ENCODE measurements around the gene DDX1.
"Not testable (repeated sequence)": the region's sequence is repeated elsewhere in the genome, so short reads cannot be mapped to it uniquely, and the experiment has no call there.

Gene DDX1

GRCh38 chr2:15672961-15673918 is 81.6 kb downstream of the DDX1 start:
- no peak for DNase-seq (ENCODE audit: low read depth in 2 of 3, low spot score in 2 of 3)

DNA sequence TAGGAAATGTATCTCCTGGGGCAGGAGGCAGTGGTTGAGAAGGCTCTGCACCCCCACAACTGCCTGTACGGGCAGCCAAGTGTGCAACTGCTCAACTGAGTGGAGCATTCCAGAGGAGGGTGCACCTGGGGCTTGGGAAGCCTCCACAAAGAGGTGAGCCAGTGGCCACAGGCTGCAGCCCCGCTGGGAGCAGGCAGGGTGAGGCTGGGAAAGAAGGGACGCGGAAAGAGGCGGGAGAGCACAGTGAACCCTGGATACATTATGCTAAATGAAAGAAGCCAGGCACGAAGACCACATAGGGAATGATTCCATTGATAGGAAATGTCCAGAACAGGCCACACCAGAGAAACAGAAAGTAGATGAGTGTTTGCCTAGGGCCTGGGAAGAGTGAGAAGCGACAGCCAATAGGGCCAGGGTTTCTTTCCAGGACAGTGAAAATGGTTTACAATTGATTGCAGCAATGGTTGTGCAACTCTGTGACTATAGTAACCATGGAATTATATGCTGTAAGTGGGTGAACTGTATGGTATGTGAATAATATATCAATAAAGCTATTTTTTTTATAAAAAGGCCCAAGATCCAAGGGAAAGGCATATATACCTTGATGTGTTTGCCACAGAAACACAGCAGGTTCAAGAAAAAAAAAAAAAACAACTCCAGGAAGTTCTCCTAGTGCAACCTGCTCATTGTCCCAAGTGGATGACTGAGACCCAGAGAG is 82.4 kb downstream of the DDX1 start:
- DNase-seq (ENCODE audit: low read depth in 2 of 3, low spot score in 2 of 3) = no peak

GRCh38 chr2:15674637-15675455 is 83.2 kb downstream of the DDX1 start:
- DNase-seq (ENCODE audit: low read depth in 2 of 3, low spot score in 2 of 3) = no peak

DNA sequence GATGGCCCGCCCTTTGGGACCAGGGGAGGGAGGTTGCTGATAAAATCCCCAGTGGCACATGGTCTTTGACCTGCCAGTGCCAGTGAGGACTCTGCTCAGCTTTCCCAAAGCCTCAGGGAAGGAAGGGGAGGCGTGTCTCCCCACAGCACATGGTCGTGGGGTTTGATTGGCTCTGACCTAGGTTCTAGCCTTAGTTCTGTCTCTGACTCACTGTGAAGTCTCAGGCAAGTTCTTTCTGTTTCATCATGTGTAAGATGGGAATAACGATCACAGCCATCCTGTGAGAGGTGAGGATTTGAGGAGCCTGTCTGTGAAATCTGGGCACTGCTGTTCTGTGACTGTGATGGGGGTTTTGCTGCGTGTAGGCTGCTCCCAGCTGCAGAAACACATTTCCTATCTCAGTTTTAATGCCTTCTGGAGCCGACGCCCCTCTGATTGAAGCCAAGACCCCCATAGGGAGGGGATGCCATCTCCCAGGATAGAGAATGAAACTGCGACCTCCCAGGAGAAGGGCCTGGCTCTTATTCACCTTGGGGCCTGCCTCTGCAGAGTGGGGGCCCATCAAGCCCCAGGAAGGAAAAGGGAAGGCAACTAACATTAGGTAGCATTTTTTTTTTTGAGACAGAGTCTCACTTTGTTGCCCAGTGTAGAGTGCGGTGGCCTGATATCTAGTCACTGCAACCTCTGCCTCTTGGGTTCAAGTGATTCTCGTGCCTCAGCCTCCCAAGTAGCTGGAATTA is 84.0 kb downstream of the DDX1 start:
- DNase-seq (ENCODE audit: low read depth in 2 of 3, low spot score in 2 of 3) = no peak

GRCh38 chr2:15677141-15677843 is 85.6 kb downstream of the DDX1 start:
- no peak for DNase-seq (ENCODE audit: low read depth in 2 of 3, low spot score in 2 of 3)

DNA sequence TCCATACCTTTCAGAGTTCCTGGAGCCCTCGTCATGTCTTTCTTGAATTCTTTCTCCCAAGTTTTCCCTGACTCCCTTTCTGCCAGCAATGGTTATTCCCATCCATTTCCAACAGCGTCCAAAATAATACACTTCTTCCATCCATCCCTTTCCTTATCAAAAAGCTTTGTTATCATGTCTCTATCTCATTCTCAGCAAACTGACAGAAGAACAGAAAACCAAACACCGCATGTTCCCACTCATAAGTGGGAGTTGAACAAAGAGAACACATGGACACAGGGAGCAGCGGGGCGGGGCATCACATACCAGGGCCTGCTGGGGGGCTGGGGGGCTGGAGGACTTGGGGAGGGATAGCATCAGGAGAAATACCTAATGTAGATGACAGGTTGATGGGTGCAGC is 86.7 kb downstream of the DDX1 start:
- DNase-seq (ENCODE audit: low read depth in 2 of 3, low spot score in 2 of 3) = no peak

- no peak for DNase-seq (ENCODE audit: low read depth in 2 of 3, low spot score in 2 of 3)
Observed at GRCh38 chr2:15678909-15679308, 87.2 kb downstream of the DDX1 start.

DNA sequence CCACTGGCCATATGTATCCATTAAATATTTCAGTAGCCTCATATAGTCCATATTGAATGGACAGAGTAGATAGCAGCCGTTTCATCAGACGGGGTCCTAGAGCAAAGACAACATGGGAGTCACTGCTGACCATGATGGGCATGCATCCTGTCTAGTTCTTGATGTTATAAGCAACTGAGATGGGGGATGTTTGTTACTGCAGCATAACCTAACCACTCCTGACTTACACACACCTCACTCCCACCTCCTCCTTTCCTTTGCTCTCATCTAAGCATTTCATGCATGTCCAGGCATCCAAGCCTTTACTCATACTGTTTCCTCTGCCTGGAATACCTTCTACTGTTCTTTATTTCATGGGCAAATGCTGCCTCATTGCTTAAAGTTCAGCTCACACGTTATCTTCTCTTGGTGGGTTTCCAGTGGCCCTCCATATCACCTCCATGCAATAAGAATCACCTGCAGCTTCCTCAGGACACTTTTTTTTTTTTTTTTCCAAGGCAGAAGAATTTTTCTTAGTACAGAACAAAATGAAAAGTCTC is 87.8 kb downstream of the DDX1 start:
- DNase-seq (ENCODE audit: low read depth in 2 of 3, low spot score in 2 of 3) = no peak

DNA sequence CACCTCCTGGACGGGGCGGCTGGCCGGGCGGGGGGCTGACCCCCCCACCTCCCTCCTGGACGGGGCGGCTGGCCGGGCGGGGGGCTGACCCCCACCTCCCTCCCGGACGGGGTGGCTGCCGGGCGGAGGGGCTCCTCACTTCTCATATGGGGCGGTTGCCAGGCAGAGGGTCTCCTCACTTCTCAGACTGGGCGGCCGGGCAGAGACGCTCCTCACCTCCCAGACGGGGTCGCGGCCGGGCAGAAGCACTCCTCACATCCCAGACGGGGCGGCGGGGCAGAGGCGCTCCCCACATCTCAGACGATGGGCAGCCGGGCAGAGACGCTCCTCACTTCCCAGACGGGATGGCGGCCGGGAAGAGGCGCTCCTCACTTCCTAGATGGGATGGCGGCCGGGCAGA is 88.5 kb downstream of the DDX1 start:
- not testable (repeated sequence) for DNase-seq (ENCODE audit: low read depth in 2 of 3, low spot score in 2 of 3)
